ENCODE results near the gene TUBA8.
"Not testable (repeated sequence)": the region's sequence is repeated elsewhere in the genome, so short reads cannot be mapped to it uniquely, and the experiment has no call there.

TUBA8 gene

GRCh38 chr22:18110194-18110953, at the start of gene TUBA8:
Gene TUBA8 (plus strand): TSS chr22:18110809. CDS start chr22:18110866, 57 bp downstream.
- no peak for DNase-seq

GRCh38 chr22:18062421-18062820, 48.2 kb upstream of the TUBA8 start:
- DNase-seq = no peak

DNA sequence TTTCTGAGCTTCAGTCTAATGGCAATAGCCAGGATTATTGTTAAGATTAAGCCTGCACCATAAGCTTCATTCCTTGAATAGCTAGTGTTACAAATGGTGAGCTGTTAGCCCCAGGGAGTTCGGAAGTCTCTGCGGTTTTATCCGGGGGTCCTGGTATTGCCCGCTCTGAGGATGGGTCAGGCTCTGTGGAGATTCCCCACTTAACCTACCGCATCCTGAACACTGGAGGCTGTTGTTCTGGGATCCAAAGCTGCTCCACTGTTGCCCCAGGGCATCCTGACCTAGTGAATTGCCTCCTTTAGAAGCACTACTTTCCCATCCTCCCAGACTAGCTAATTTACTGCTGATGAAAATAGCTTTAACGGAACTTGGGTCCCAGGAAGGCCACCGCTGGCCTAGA, 47.3 kb upstream of the TUBA8 start:
- no peak for DNase-seq

DNA sequence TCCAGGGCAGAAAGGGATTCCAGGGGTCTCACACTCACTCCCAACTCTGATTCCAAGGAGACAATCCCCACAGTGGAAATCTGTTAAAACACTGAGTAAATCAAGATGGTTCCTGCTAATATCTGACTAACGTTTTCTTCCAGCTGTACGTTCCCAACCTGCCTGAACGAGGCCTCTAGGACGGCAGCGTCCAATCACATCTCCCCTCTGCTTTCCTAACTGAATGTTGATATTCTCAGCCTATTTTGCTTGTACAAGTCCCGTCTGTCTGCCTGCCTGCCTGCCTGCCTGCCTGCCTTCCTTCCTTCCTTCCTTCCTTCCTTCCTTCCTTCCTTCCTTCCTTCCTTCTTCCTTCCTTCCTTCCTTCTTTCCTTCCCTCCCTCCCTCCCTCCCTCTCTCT, 46.9 kb upstream of the TUBA8 start:
- DNase-seq = not testable (repeated sequence)

- no peak for DNase-seq
Measured at GRCh38 chr22:18064636-18065035, 46.0 kb upstream of the TUBA8 start.

GRCh38 chr22:18065256-18065655, 45.4 kb upstream of the TUBA8 start:
- DNase-seq = no peak

- DNase-seq = no peak
Measured at GRCh38 chr22:18066181-18066859, 44.3 kb upstream of the TUBA8 start.

DNA sequence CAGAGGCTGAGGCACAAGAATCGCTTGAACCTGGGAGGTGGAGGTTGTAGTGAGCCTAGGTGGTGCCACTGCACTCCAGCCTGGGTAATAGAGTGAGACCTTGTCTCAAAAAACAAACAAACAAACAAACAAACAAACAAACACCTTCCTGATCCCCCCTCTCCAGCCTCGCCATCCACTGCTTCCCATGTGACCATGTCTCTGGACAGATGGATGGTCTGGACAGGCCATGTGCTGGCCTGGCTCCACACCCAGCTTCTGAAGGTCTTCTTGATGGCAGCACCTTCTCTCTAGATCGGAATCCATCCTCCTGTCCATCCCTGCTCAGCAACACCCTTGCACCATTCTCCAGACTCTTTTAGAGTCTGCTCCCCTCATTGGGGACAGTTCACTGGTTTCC, 43.5 kb upstream of the TUBA8 start:
- DNase-seq = no peak

DNA sequence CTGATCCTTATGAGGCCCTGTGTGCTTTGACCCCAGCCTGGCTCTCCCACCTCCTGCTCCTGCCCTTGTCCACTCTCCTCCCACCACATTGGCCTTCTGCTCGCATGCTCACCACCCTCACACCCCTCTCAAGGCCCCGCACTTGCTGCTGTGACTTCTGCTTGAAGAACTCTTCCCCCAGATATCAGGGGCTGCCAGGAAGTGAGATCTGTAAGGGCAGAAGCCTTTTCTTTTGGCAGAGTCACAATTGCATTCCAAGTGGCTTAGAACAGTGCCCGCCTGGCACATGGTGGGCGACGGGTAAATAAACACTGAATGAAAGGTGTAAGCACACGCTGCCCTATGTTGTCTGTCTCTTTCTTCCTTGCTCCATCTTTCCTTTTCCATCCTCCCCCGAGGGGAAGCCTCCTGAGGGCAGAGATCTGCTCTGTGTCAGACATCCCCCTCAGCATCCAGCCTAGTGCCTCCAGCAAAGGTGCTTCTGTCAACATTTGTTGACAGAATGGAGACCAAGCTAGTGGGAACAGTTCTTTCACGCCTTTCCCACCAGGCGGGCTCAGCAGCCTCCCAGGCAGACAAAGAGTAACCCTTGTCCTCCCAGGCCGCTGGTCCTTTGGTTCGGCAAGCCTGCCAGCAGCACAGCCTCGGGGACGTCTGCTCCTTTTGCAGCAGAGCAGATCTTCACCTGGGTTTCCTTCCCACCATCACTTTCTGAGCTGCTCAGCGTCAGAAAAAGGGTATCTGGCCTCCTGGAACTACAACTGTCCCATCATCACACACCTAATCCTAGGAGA, 42.9 kb upstream of the TUBA8 start:
- DNase-seq = no peak

DNA sequence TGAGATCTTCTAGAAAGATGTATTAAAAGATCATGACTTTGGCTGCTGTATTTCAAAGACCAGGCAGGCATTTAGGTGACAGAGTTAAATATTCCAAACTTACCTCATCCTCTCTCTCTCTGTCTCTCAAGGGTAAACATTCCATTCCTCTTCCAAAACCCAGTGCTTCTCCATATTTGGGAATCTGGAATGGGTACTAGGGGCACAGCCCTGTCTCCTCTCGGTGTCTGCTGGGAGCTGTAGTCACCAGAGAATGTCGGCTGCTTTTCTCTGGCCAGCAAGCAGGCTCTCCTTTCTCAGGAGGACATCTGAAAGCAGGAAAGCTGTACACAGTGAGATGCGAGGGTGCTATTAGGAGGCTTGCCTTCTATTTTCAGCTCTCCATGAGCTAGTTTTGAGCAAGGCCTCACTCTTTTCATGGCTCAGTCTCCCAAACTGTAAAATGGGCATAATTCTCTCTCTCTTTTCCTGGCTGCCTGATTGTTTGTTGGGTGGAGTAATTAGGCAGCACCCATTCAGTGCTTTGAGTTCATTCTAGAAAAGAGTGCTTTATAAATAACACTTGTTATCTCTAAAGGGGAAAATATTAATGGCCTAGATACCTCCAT, 42.1 kb upstream of the TUBA8 start:
- no peak for DNase-seq

DNA sequence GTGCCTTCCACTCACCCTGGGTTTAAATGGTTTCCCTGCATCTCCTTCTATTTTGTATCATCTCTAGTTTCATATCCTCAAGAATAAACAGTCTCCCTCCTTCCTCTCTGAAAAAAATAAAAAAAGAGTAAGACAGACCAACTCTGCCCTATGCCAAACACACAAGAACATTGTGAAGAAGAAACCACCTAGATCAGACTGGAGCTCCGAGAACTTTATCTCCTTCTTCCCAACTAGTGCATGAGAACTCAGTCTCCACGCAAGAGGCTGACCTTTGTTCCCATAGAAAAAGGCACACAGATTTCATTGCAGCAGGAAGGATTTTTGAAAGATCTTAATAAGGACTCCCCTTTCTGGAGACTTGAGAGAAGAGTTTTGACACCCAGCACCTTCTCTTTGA, 41.6 kb upstream of the TUBA8 start:
- no peak for DNase-seq

DNA sequence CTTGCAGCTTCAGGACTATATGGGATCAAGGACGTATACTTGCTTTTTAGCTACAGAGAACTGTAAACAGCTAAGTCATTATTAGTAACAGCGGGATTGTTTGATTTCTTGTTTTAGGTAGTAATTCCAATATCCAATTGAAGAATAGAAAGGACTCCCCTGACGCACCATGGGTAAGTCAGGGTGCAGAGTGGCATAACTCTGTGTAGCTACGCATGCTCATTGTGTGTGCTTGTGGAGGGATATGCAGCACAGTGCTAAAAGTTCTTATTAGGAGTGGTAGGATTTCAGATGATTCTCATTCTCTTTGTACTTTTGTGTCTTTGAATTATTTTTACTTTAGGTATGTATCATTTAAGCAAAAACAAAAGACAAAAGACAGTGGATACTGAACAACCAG, 40.6 kb upstream of the TUBA8 start:
- no peak for DNase-seq

GRCh38 chr22:18070556-18071306, 39.9 kb upstream of the TUBA8 start:
- DNase-seq = no peak

DNA sequence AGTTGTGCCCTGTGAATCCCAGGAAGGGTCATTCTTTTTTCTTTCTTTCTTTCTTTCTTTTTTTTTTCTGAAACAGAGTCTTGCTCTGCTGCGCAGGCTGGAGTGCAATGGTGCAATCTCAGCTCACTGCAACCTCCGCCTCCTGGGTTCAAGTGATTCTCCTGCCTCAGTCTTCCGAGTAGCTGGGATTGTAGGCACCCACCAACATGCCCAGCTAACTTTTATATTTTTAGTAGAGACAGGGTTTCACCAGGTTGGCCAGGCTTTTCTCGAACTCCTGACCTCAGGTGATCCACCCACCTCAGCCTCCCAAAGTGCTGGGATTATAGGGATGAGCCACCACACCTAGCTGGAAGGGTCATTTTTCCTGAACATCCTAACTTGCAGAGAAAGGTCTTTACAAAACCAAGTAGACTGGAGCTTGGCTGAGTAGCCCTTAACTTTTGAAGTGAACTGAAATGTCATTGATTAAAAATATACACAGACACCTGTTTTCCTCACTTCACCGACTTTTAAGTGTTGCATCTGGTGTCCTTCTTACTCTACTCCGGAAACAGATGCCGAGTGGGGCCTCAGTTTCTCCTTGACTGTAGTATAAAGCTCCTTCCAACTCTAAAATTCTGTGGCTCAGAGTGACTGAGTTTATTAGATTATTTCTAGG, 39.2 kb upstream of the TUBA8 start:
- not testable (repeated sequence) for DNase-seq

DNA sequence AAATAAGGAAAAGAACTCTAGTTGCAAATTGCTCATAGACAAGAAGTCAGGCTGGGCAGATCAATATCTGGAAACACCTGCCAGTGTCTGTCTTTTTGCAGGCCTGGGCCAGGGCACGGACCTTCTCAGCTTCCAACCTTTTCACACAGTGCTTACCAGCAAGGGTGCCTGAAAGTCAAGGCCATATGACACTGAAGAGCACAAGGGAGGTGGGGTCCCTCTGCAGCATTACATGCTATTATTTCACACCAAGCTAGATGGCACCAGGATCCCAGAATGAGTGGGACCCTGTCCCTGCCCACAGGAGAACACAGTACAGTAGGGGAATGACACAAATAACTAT, 38.7 kb upstream of the TUBA8 start:
- DNase-seq = no peak

GRCh38 chr22:18073467-18073866, 37.1 kb upstream of the TUBA8 start:
- DNase-seq = no peak

- DNase-seq = not testable (repeated sequence)
Measured at GRCh38 chr22:18073927-18074326, 36.7 kb upstream of the TUBA8 start.

DNA sequence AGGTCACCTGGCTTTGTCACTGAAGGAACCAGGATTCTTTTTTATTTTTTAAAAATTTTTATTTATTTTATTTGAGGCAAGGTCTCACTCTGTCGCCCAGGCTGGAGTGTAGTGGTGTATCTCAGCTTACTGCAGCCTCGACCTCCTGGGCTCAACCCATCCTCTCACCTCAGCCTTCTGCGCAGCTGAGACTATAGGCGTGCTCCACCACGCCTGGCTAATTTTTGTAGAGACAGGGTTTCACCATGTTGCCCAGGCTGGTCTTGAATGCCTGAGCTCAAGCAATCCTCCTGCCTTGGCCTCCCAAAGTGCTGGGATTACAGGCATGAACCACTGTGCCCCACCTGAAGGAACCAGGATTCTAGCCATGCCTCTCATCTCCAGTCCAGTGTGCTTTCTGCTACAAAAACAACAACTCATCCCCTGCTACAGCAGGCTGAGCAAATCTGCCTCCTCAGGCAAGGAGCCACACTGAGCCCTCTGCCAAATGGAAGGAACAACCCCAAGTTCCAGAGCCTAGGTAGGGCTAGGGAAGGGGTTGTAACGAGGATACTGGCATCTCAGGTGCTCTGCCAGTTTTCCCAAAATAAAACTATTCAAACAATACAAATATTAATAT, 35.4 kb upstream of the TUBA8 start:
- DNase-seq = no peak

DNA sequence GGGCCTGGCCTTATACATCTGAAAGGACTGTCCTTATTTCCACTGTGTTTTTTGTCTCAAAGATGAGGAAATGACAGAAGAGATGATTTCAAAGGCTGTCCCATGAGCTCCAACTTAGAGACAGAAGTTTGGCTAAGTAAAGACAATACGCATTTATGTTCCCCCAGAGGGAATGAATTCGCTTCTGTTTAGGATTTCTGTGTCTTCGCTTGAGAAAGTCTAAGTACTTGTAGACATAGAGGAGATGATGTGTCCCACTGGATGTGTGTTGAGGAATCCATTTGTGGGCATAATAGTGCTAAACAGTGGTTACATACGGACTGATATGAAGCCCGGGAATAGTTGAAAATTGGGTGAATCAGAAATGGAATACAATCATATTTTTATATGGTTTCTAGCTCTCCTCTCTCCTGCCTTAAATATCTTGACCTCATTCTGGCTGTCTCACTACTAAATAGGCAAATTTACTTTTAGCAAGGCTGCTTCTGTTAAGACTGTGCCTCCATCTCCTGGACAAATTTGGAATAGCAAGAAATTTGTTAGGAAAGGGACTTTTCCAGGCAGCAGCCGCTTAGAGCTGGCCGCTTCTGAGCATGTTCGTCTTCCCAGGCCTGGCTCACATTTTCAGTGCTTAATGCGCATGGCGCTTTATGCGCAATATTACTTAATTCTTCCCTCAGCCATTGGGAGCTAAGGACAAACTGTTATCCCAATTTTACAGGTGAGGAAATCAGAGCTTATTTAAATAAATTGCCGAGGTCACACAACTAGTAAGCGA, 34.7 kb upstream of the TUBA8 start:
- DNase-seq = peak; percentile 81

DNA sequence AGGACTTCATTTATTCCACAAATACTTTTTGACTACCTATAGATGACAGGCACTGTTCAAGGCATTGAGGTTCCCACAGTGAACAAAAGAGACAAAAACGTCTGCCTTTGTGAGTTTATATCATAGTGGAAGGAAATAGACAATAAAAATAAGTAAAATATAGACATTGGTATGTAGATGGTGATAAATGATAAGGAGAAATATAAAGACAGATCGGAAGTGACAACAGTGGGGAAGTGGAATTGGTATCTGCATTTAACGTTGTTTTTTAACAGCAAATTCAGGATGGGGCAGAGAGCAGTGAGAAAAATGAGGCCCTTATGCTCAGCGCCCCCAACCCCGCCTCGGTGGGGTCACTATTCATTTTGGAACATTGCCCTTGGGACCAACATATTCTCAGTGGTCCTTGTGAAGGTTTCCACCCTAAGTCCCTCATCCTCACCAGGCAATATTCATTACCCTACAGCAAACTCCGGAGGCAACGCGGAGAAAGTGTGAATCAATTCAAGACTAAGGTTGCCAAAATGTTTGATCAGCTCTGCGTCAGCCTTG, 33.4 kb upstream of the TUBA8 start:
- DNase-seq = no peak

All from NCI-H2029 treated with DMSO at 0.1 percent for 48 hours (cell line).